SK-N-SH treated with all-trans-retinoic acid at 6 μM for 48 hours (cell line): ENCODE results near the gene KLHL24.

Experiments used
- ATAC-seq: fragments of 200-7000 bp; cut with Tn5 transposase; 3 replicates; pipeline ENCODE4 v1.9.1; 2020; ENCODE audit warnings: mild to moderate bottlenecking, moderate library complexity
- ARNTL ChIP-seq: fragments of 450-650 bp; formaldehyde crosslinking; IDR thresholded peaks from 2 replicates; pipeline ENCODE4 v1.5.0; 2020; ENCODE audit warnings: low read depth, mild to moderate bottlenecking, moderate library complexity, borderline replicate concordance
- CREB5 ChIP-seq: fragments of 250-450 bp; sonication (Bioruptor Pico); IDR thresholded peaks from 2 replicates; pipeline ENCODE4 v1.5.1; 2020; ENCODE audit warnings: low read depth, mild to moderate bottlenecking, moderate library complexity
- CSRNP3 ChIP-seq: fragments of 250-450 bp; sonication (Bioruptor Pico); IDR thresholded peaks from 2 replicates; pipeline ENCODE4 v1.5.1; 2021; ENCODE audit warnings: mild to moderate bottlenecking, moderate library complexity
- ISL1 ChIP-seq: fragments of 250-450 bp; sonication (Bioruptor Pico); IDR thresholded peaks from 2 replicates; pipeline ENCODE4 v2.1.2; 2022; ENCODE audit warnings: mild to moderate bottlenecking, moderate library complexity
- PATZ1 ChIP-seq: fragments of 250-450 bp; sonication (Bioruptor Pico); IDR thresholded peaks from 2 replicates; pipeline ENCODE4 v1.8.0; 2020; ENCODE audit warnings: mild to moderate bottlenecking, moderate library complexity, borderline replicate concordance
- PPARA ChIP-seq: fragments of 250-450 bp; sonication (Bioruptor Pico); IDR thresholded peaks from 2 replicates; pipeline ENCODE4 v1.5.0; 2020; ENCODE audit warnings: mild to moderate bottlenecking, borderline replicate concordance
- RARB ChIP-seq: fragments of 250-450 bp; sonication (Bioruptor Pico); IDR thresholded peaks from 2 replicates; pipeline ENCODE4 v1.8.0; 2021; ENCODE audit warnings: mild to moderate bottlenecking, moderate library complexity
- SNAI2 ChIP-seq: fragments of 250-450 bp; sonication (Bioruptor Pico); IDR thresholded peaks from 2 replicates; pipeline ENCODE4 v1.5.0; 2020; ENCODE audit warnings: mild to moderate bottlenecking, moderate library complexity
- TCF4 ChIP-seq: fragments of 250-450 bp; sonication (Bioruptor Pico); IDR thresholded peaks from 2 replicates; pipeline ENCODE4 v1.8.0; 2021; ENCODE audit warnings: mild to moderate bottlenecking, moderate library complexity, borderline replicate concordance
- TOX ChIP-seq: fragments of 250-450 bp; sonication (Bioruptor Pico); IDR thresholded peaks from 2 replicates; pipeline ENCODE4 v1.8.0; 2021; ENCODE audit warnings: mild to moderate bottlenecking, moderate library complexity, borderline replicate concordance
- TSHZ2 ChIP-seq: fragments of 250-450 bp; sonication (Bioruptor Pico); IDR thresholded peaks from 2 replicates; pipeline ENCODE4 v1.5.0; 2020; ENCODE audit warnings: mild to moderate bottlenecking, moderate library complexity
- ZFP3 ChIP-seq: fragments of 250-450 bp; sonication (Bioruptor Pico); IDR thresholded peaks from 2 replicates; pipeline ENCODE4 v1.5.0; 2020; ENCODE audit warnings: mild to moderate bottlenecking, moderate library complexity
- ZFP30 ChIP-seq: fragments of 450-650 bp; formaldehyde crosslinking; IDR thresholded peaks from 2 replicates; pipeline ENCODE4 v1.5.0; 2022; ENCODE audit warnings: mild to moderate bottlenecking, moderate library complexity
- ZNF565 ChIP-seq: fragments of 450-650 bp; formaldehyde crosslinking; conservative IDR thresholded peaks from 2 replicates; pipeline ENCODE4 v1.5.0; 2020; ENCODE audit warnings: low read depth, mild to moderate bottlenecking, moderate library complexity
- ZNF70 ChIP-seq: fragments of 450-650 bp; formaldehyde crosslinking; IDR thresholded peaks from 2 replicates; pipeline ENCODE4 v1.5.0; 2020; ENCODE audit warnings: mild to moderate bottlenecking, moderate library complexity

Gene KLHL24

GRCh38 chr3:183635431-183636220 is at the start of gene KLHL24:
TSS of gene KLHL24 (plus strand) at chr3:183635623. CDS start at chr3:183650357, 14,734 bp downstream.
- TF ChIP-seq TSHZ2 (CRISPR knock-in tag) (no peak), PPARA (CRISPR knock-in tag) (no peak), SNAI2 (CRISPR knock-in tag) (no peak), TCF4 (no peak), ZNF70 (no peak; the same call in 1 of the 2 replicates)

GRCh38 chr3:183586477-183586876 is 48.9 kb upstream of the KLHL24 start:
- ATAC-seq = no peak

More at GRCh38 chr3:183635431-183636220, at the start of gene KLHL24:
- peak; percentile 96 for ATAC-seq

GRCh38 chr3:183587336-183587735 is 48.1 kb upstream of the KLHL24 start:
- ATAC-seq = no peak
- TF ChIP-seq ISL1 (CRISPR knock-in tag) (no peak), RARB (CRISPR knock-in tag) (no peak), PATZ1 (CRISPR knock-in tag) (no peak), ARNTL (CRISPR knock-in tag) (no peak), ZNF565 (CRISPR knock-in tag) (no peak), TSHZ2 (CRISPR knock-in tag) (no peak), ZFP30 (CRISPR knock-in tag) (no peak), TOX (CRISPR knock-in tag) (no peak)

More at GRCh38 chr3:183586477-183586876, 48.9 kb upstream of the KLHL24 start:
- TF ChIP-seq ISL1 (CRISPR knock-in tag) (no peak), CREB5 (CRISPR knock-in tag) (no peak), ZFP3 (CRISPR knock-in tag) (no peak), TSHZ2 (CRISPR knock-in tag) (no peak), ARNTL (CRISPR knock-in tag) (no peak), TCF4 (no peak), RARB (CRISPR knock-in tag) (no peak), CSRNP3 (no peak)
- TF ChIP-seq, all 23 proteins: peak for 0
